Neural crest cell (in vitro differentiated cells): Measurements from ENCODE around the gene NFIX. TPM values are rescaled to one million over a fixed set of nuclear protein-coding genes. Genes with fewer than 3 reads are reported as not detected.

Experiments used
- total RNA-seq: library from RNA; stranded (reverse); gene quantifications from 2 replicates; pipeline ENCODE4 v1.2.1, GENCODE V29; 2021

Gene NFIX
- total RNA-seq, 1 donor from 2014 or later = 0.68 TPM

Other genes starting within 250 kb of the NFIX start
- gene BEST2, start 243.7 kb upstream of the NFIX start, total RNA-seq = not detected in 2 replicates
- 27.9 and 28.8 TPM in 2 replicates for gene HOOK2, start 219.9 kb upstream of the NFIX start, total RNA-seq
- 9.3 and 9.6 TPM in 2 replicates for gene JUNB, start 204.0 kb upstream of the NFIX start, total RNA-seq
- 651 and 672 TPM in 2 replicates for gene PRDX2, start 193.7 kb upstream of the NFIX start, total RNA-seq
- 34.7 and 49.1 TPM in 2 replicates for gene THSD8, start 193.4 kb upstream of the NFIX start, total RNA-seq
- 74.5 and 87.4 TPM in 2 replicates for gene RNASEH2A, start 188.9 kb upstream of the NFIX start, total RNA-seq
- 0.36 TPM in 1 of 2 replicates, not detected in the other for gene RTBDN, start 160.9 kb upstream of the NFIX start, total RNA-seq
- gene MAST1, start 157.0 kb upstream of the NFIX start, total RNA-seq = 16.7 and 17.7 TPM in 2 replicates
- gene DNASE2, start 114.0 kb upstream of the NFIX start, total RNA-seq = 8.6 and 11.2 TPM in 2 replicates
- 0.18 TPM in 1 of 2 replicates, not detected in the other for gene KLF1, start 108.3 kb upstream of the NFIX start, total RNA-seq
- gene GCDH, start 104.3 kb upstream of the NFIX start, total RNA-seq = 46.7 and 48.3 TPM in 2 replicates
- gene SYCE2, start 76.2 kb upstream of the NFIX start, total RNA-seq = 1.4 and 2.0 TPM in 2 replicates
- gene FARSA, start 61.8 kb upstream of the NFIX start, total RNA-seq = 81.6 and 83.1 TPM in 2 replicates
- gene CALR, start 56.9 kb upstream of the NFIX start, total RNA-seq = 670 and 679 TPM in 2 replicates
- gene RAD23A, start 49.6 kb upstream of the NFIX start, total RNA-seq = 77.3 and 82.8 TPM in 2 replicates
- gene GADD45GIP1, start 38.3 kb upstream of the NFIX start, total RNA-seq = 26.0 and 26.4 TPM in 2 replicates
- not detected in 2 replicates for gene DAND5, start 25.9 kb upstream of the NFIX start, total RNA-seq
- gene LYL1, start 107.4 kb downstream of the NFIX start, total RNA-seq = 0.30 and 0.45 TPM in 2 replicates
- 57.1 and 58.2 TPM in 2 replicates for gene TRMT1, start 121.3 kb downstream of the NFIX start, total RNA-seq
- gene NACC1, start 122.8 kb downstream of the NFIX start, total RNA-seq = 88.3 and 99.4 TPM in 2 replicates
- 60.6 and 60.7 TPM in 2 replicates for gene STX10, start 154.9 kb downstream of the NFIX start, total RNA-seq
- gene IER2, start 154.9 kb downstream of the NFIX start, total RNA-seq = 72.5 and 80.3 TPM in 2 replicates